Activated CD4-positive, alpha-beta T cell treated with anti-CD3 and anti-CD28 coated beads for 36 hours (primary cell): ENCODE measurements around the gene LMTK2. TPM values are rescaled to one million over a fixed set of nuclear protein-coding genes. Genes with fewer than 3 reads are reported as not detected.

Source experiments
- ATAC-seq: fragments of 200-7000 bp; cut with Tn5 transposase; one replicate; pipeline ENCODE4 v1.10.0; 2021; ENCODE audit warnings: mild to moderate bottlenecking, moderate library complexity
- CTCF ChIA-PET: fragments of 350-600 bp; sonication (Branson Sonifier 250); formaldehyde crosslinking; loops from one replicate; lab custom pipeline; 2021; ENCODE audit warnings: antibody characterized with exemption; lab: Charles Lee
- POLR2A ChIA-PET: fragments of 350-600 bp; sonication (Branson Sonifier 250); formaldehyde crosslinking; loops from one replicate; lab custom pipeline; 2021; ENCODE audit warnings: antibody characterized with exemption, inconsistent platforms; lab: Charles Lee
- DNase-seq: peaks from one replicate; pipeline ENCODE4 v3.0.0-alpha.2; 2020
- H3K27ac Mint-ChIP-seq: one replicate; pipeline ENCODE4 v1.8.0; 2021; ENCODE audit warnings: mixed read lengths
- H3K27me3 Mint-ChIP-seq: one replicate; pipeline ENCODE4 v1.8.0; 2021; ENCODE audit warnings: mixed read lengths
- H3K36me3 Mint-ChIP-seq: one replicate; pipeline ENCODE4 v1.8.0; 2021; ENCODE audit warnings: low read depth, mixed read lengths
- H3K4me1 Mint-ChIP-seq: one replicate; pipeline ENCODE4 v1.8.0; 2021; ENCODE audit warnings: mixed read lengths
- H3K4me3 Mint-ChIP-seq: one replicate; pipeline ENCODE4 v1.8.0; 2021; ENCODE audit warnings: mild to moderate bottlenecking, moderate library complexity, mixed read lengths
- H3K9me3 Mint-ChIP-seq: one replicate; pipeline ENCODE4 v1.8.0; 2021; ENCODE audit warnings: low read depth, mixed read lengths
- intact Hi-C, 2 experiments: fragments of 100-400 bp; cut with DNase I in 1 of 2; cut with micrococcal nuclease in 1 of 2; formaldehyde crosslinking; loops; one replicate each; pipeline versions ENCODE4 v1.14.2 to v1.15.1; 2022 to 2024; cut with DNase I, micrococcal nuclease
- total RNA-seq, 2 experiments: library from RNA; stranded (reverse); gene quantifications; one replicate each; pipeline ENCODE4 v1.2.3, GENCODE V29; 2021

The LMTK2 gene
- total RNA-seq, 2 experiments from 2014 or later: 10.0 to 16.9 TPM

DNA sequence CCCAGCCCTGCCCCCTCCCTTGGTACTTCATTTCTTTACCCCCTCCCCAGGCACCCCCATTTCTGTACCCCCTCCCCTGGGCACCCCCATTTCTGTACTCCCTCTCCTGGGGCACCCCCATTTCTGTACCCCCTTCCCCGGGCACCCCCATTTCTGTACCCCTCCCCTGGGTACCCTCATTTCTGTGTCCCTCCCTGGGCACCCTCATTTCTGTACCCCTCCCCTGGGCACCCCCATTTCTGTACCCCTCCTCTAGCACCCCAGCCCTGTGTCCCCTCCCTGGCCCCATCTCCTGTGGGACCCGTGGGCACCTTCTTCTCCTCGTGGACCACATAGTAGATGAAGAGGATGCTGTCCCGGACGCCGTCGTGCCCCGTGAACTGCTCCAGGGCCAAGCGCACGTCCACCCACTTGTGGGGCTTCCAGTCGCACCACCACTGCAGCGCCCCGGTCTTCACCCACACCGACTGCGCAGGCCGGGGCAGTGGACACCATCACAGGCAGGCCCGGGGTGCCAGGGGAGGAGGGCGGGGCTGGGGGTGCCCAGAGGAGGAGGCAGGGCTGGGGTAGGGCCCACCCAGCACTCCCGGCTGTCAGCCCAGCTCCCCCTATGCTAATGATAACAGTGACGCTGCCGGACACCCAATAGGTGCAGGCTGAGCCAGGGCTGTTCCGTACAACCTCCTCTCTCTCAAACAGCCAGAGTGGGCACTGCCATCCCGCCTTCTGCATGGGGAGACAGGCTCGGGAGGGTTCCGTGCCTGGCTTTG is 125.0 kb downstream of the LMTK2 start:
- intact Hi-C loops: no loop called here
- ChIA-PET POLR2A (no interaction called here), CTCF (no interaction called here)
- H3K4me1 Mint-ChIP-seq: no peaks in the 10 kb centered on the region
- peaks cover 14% of the 10 kb centered on the region for H3K36me3 Mint-ChIP-seq
- H3K9me3 Mint-ChIP-seq: no peaks in the 10 kb centered on the region
- no peak overlapping the region for H3K27ac Mint-ChIP-seq
- no peaks in the 10 kb centered on the region for H3K27me3 Mint-ChIP-seq
- DNase-seq (no peak), ATAC-seq (no peak)
- H3K4me3 Mint-ChIP-seq: no peak overlapping the region

DNA sequence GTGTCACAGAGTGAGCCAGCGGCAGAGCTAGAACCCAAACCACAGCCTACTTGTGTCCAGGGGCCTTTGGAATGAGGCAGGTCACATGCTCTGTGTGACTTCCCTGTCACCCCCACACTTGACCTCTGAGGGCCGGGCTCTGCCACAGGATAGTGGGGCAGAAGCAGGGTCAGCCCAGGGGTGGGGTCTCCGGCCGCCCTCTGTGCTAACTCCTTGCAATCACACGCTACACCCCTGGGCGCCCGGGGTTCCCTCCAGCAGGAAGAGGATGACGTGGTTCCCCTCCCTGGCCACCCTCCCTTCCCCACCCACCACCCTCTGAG is 125.6 kb downstream of the LMTK2 start:
- DNase-seq (no peak), ATAC-seq (no peak)
- Mint-ChIP-seq H3K36me3 (peaks cover 14% of the 10 kb centered on the region), H3K9me3 (no peaks in the 10 kb centered on the region), H3K4me3 (no peak overlapping the region), H3K27me3 (no peaks in the 10 kb centered on the region), H3K4me1 (no peaks in the 10 kb centered on the region), H3K27ac (no peak overlapping the region)
- ChIA-PET POLR2A (no interaction called here), CTCF (no interaction called here)
- intact Hi-C loops: no loop called here

DNA sequence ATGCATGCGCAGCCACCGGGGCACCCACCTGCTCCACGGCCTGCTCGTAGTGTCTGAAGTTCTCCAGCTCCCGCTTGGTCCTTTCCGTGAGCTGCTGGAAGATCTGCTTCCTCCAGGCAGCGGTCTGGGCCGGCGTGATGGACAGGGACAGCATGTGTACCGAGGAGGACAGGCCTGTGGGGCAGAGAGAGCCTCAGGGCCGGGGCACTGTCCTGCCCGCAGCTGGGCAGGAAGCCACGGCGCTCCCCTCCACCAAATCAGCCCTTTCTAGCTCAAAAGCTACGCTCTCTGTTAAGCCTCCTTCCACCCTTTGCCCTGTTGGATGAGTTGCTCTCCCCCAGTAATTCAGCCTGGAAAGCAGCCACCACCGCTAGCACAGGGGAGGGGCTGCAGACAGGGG is 126.1 kb downstream of the LMTK2 start:
- POLR2A ChIA-PET: no interaction called here
- CTCF ChIA-PET: no interaction called here
- peaks cover 11% of the 10 kb centered on the region for H3K36me3 Mint-ChIP-seq
- DNase-seq: no peak
- no peaks in the 10 kb centered on the region for H3K4me1 Mint-ChIP-seq
- no peaks in the 10 kb centered on the region for H3K27me3 Mint-ChIP-seq
- no peak for ATAC-seq
- H3K4me3 Mint-ChIP-seq: no peak overlapping the region
- no peaks in the 10 kb centered on the region for H3K9me3 Mint-ChIP-seq
- intact Hi-C loops: no loop called here
- no peak overlapping the region for H3K27ac Mint-ChIP-seq

DNA sequence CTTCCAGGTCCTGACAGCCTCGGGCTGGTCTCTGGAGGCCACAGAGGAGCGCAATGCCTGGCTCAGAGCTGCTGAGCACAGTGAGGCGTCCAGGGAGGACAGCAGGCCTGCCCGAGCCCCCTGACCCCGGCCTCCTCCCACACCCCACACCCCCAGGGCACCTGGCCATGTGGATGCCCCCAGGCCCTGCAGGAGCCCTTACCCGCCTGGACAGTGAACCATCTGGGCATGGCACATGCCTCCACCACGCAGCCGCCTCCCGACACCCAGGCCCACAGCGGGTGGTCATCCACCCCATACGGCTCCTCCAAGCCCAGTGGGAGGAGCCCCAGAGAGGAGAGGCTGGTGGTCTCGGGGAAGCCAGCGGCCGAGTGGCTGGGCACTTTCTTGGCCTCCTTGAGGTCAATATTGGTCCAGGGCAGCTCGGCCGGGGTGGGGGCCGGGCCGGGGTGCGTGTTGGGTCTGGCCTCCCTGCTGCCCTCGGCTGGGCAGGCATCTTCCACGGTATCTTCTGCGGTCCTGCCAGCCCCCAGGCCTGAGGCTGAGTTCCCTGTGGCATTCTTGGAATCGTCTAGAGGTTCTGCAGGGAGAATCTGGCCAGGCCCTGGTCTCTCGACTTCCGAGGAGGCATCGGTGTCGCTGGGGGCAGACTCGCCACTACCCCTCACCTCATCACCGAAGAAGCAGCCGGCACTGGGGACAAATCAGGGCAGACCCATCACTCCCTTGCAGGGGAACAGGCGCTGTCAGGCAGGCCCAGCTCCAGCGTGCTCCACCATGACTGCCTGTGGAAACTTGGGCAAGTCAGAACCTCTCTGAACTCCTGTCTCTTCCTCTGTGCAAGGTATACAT is 126.8 kb downstream of the LMTK2 start:
- intact Hi-C loops: no loop called here
- POLR2A ChIA-PET: no interaction called here
- H3K27ac Mint-ChIP-seq: no peak overlapping the region
- no peaks in the 10 kb centered on the region for H3K4me1 Mint-ChIP-seq
- ATAC-seq: no peak
- CTCF ChIA-PET: no interaction called here
- H3K9me3 Mint-ChIP-seq: no peaks in the 10 kb centered on the region
- no peak for DNase-seq
- no peaks in the 10 kb centered on the region for H3K27me3 Mint-ChIP-seq
- H3K36me3 Mint-ChIP-seq: peaks cover 11% of the 10 kb centered on the region
- no peak overlapping the region for H3K4me3 Mint-ChIP-seq

DNA sequence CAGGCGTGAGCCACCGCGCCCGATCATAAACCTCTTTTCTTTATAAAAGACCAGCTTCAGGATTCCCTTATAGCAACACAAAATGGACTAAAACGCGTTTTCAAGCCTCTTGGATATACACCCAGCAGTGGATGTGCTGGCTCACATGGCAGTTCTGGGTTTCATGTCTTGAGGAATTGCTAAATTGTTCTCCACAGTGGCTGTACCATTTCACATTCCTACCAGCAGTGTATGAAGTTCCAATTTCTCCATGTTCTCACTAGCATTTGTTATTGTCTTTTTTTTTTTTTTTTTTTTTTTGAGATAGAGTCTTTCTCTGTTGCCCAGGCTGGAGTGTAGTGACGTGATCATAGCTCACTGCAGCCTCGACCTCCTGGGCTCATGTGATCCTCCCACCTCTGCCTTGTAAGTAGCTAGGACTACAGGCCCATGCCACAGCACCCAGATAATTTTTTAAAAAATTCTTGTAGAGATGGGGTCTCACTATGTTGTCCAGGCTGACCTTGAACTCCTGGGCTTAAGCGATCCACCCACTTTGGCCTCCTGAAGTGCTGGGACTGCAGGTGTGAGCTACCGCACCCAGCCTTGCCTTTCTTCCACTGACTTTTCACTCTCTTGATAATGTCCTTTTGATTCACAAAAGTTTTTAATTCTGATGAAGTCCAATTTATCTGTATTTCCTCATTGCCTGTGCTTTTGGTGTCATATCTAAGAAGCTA is 127.9 kb downstream of the LMTK2 start:
- intact Hi-C loops: no loop called here
- Mint-ChIP-seq H3K9me3 (no peaks in the 10 kb centered on the region), H3K36me3 (peaks cover 14% of the 10 kb centered on the region), H3K27ac (no peak overlapping the region), H3K27me3 (no peaks in the 10 kb centered on the region), H3K4me1 (no peaks in the 10 kb centered on the region), H3K4me3 (no peak overlapping the region)
- DNase-seq (no peak), ATAC-seq (no peak)
- ChIA-PET CTCF (no interaction called here), POLR2A (interaction anchor here (0.6 kb wide), 1 partner anchor 16 kb away, joined by 3 read pairs; no protein-coding TSS in a partner anchor)

DNA sequence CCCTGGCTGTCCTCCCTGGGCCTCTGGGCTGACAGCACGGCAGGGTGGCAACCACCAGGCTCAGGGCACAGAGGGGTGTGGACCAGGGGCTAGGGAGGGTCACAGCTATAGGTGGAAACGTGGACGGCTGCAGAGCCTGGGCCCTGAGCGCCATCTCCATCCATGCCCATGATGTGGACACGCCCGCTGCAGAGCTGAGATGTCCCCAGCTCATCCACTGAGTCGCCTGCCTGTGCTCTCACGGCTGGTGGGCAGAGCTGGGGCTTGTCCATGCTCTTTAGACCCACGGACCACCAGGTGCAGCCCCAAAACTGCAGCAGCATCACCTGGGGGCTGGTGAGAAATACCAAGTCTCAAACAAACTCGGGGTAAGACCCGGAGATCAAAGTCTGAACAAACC is 129.2 kb downstream of the LMTK2 start:
- intact Hi-C loops: no loop called here
- H3K4me3 Mint-ChIP-seq: no peak overlapping the region

DNA sequence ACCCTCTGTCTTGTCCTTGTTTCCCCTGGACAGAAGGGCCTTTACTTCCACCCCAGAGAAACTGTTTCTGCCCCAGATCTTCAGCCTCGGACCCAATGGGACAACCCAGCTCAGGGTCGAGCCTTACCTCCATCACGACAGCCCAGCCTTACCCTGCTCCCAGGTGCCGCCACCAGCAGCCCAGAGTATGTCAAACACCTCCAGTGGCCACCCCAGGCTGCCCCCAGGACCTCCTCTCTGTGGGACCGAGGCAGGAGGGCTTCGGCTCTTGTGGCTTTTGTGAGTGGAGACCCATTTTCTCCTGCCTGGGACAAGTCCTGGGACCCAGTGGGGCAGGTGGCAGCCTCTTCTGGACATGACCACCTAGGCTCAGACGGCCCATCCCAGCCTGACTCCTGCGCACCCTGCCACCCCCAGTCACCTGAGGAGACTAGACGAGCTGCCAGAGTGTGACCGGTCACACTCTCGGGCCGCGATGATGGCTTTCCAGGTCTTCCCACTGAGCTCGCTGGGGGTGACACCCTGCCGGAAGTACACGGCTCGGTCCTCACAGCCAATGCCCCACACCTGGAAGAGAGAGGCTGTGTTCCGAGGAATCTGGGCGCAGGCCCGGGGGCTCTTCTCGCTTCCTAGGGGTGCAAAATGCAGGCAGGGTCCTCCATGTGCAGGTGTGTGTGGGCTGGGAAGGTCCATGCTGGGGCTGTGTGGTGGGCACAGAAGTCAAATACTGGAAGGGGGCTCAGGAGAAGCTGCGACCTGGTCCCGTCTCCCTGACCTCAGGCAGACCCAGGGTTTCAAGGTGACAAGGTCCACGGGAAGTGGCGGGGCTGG is 129.9 kb downstream of the LMTK2 start:
- ChIA-PET CTCF (interaction anchor here (0.6 kb wide), 1 partner anchor 92 kb away, joined by 3 read pairs; no protein-coding TSS in a partner anchor), POLR2A (no interaction called here)
- intact Hi-C loops: no loop called here
- no peaks in the 10 kb centered on the region for H3K9me3 Mint-ChIP-seq
- H3K4me1 Mint-ChIP-seq: no peaks in the 10 kb centered on the region
- H3K27ac Mint-ChIP-seq: no peak overlapping the region
- no peaks in the 10 kb centered on the region for H3K27me3 Mint-ChIP-seq
- no peak overlapping the region for H3K4me3 Mint-ChIP-seq
- peaks cover 16% of the 10 kb centered on the region for H3K36me3 Mint-ChIP-seq
- DNase-seq (no peak), ATAC-seq (no peak)

More for the DNA sequence above, 129.2 kb downstream of the LMTK2 start:
- no peak overlapping the region for H3K27ac Mint-ChIP-seq
- no peaks in the 10 kb centered on the region for H3K9me3 Mint-ChIP-seq
- ATAC-seq (no peak), DNase-seq (no peak)
- H3K27me3 Mint-ChIP-seq: no peaks in the 10 kb centered on the region
- ChIA-PET POLR2A (no interaction called here), CTCF (no interaction called here)
- peaks cover 13% of the 10 kb centered on the region for H3K36me3 Mint-ChIP-seq
- no peaks in the 10 kb centered on the region for H3K4me1 Mint-ChIP-seq

DNA sequence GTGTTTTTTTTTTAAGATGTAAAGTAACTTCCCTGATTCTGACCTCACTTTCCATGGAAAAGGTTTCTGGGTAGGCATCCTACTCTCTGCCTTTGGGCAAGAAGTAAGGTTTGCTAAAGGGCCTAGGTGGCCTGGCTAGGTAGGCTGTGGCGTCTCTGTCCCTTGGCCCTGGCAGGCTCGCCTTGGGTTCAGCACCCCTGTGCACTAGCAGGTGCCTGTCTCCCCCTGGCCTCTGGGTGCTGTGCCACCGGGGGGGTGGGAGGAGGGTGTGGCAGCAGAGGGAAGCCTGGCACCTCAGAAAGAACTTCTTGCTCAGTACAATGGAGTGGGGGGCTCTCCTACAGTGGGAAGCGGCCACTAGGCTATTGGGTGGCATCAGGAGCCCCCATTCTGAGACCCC is 131.4 kb downstream of the LMTK2 start:
- CTCF ChIA-PET: no interaction called here
- Mint-ChIP-seq H3K4me3 (no peak overlapping the region), H3K36me3 (peaks cover 16% of the 10 kb centered on the region), H3K4me1 (no peaks in the 10 kb centered on the region), H3K9me3 (no peaks in the 10 kb centered on the region), H3K27ac (no peak overlapping the region), H3K27me3 (no peaks in the 10 kb centered on the region)
- POLR2A ChIA-PET: no interaction called here
- intact Hi-C loops: no loop called here
- no peak for DNase-seq
- ATAC-seq: no peak

DNA sequence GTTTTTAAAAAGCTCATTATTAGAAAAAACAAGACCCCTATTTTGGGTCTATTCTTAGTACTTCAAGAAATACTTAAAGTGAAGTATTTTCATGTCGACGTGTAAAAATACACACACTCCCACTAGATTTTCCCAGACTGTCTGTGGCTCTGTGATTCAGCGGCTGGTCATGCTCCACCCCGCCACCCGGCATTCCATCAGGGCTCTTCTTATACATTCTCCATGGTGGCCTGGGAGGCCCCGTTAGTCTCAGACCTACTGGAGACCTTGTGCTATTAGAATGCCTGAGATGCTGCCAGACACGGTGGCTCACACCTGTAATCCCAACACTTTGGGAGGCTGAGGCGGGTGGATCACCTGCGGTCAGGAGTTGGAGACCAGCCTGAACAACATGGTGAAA is 132.3 kb downstream of the LMTK2 start:
- H3K9me3 Mint-ChIP-seq: no peaks in the 10 kb centered on the region
- CTCF ChIA-PET: interaction anchor here (0.5 kb wide), 1 partner anchor 24 kb away, joined by 3 read pairs; no protein-coding TSS in a partner anchor

DNA sequence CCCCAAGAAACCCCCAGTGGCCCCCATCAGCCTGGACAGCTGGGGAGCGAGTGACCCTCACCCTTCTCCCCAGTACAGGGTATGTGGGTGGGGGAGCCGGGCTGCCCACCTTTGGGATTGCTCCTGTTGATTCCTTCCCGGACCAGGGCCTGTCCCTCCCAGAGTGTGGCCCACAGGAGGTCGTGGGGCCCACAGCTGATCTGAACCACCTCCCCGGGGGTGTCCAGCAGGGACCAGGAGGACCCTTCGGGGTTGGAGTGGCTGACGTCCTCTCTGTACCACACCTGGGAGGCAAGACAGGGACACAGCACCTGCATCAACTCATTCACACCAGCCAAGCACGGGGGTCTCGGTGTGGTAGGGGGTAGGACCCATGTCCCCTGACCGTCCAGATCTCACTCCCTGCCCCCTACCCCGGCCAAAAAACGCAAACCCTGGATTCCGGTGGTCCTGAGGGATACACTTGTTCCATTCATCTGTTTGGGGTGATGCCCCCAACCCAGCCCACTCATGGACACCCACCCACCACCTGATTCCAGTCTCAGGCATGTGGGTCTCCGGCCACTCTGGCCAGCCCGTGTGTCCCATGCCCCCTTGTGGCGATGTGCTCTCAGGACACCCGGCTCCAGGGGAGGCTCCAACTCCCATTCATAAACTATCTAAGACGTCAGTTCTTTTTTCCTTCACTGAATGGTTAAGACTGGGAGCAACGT is 134.5 kb downstream of the LMTK2 start:
- Mint-ChIP-seq H3K27me3 (no peaks in the 10 kb centered on the region), H3K4me1 (no peaks in the 10 kb centered on the region), H3K27ac (no peak overlapping the region), H3K4me3 (no peak overlapping the region), H3K36me3 (peaks cover 14% of the 10 kb centered on the region), H3K9me3 (no peaks in the 10 kb centered on the region)
- CTCF ChIA-PET: interaction anchor here (1.0 kb wide), 1 partner anchor 9 kb away, joined by 4 read pairs; no protein-coding TSS in a partner anchor
- intact Hi-C loops: loop anchor here in 1 of 2 experiments (1.0 kb wide), 1 partner anchor 220 kb away; no protein-coding TSS in a partner anchor
- POLR2A ChIA-PET: no interaction called here
- DNase-seq: peak; percentile 51
- ATAC-seq: peak; percentile 36

More for the DNA sequence above, 132.3 kb downstream of the LMTK2 start:
- no peak for DNase-seq
- Mint-ChIP-seq H3K27me3 (no peaks in the 10 kb centered on the region), H3K36me3 (peaks cover 16% of the 10 kb centered on the region), H3K4me3 (no peak overlapping the region), H3K27ac (no peak overlapping the region), H3K4me1 (no peaks in the 10 kb centered on the region)
- ATAC-seq: no peak
- POLR2A ChIA-PET: no interaction called here
- intact Hi-C loops: no loop called here
